Aorta (tissue), 5 donors: ENCODE results near the gene ZNF343. TPM values are rescaled to one million over a fixed set of nuclear protein-coding genes. Genes with fewer than 3 reads are reported as not detected.
"Not testable (repeated sequence)": the region's sequence is repeated elsewhere in the genome, so short reads cannot be mapped to it uniquely, and the experiment has no call there.

Experiments
- ATAC-seq: fragments of 200-7000 bp; cut with Tn5 transposase; one replicate; pipeline ENCODE4 v1.9.1; 2022; ENCODE audit warnings: moderate library complexity; ENCODE audit not compliant: low FRiP score
- DNase-seq, 2 donors: peaks; one replicate each; pipeline ENCODE4 v3.0.0-alpha.2; 2020
- H3K27ac ChIP-seq, 2 donors: one replicate each; pipeline ENCODE4 v1.5.1; 2013; ENCODE audit warnings: low read length in 2 of 2, mild to moderate bottlenecking in 2 of 2, moderate library complexity in 2 of 2, control low read depth in 1 of 2, inconsistent platforms in 1 of 2, low read depth in 1 of 2
- H3K27me3 ChIP-seq, 2 donors: one replicate each; pipeline ENCODE4 v1.6.1; 2013; ENCODE audit warnings: control low read depth in 1 of 2, low read length in 1 of 2, mild to moderate bottlenecking in 1 of 2, moderate library complexity in 1 of 2; ENCODE audit not compliant: insufficient read depth in 2 of 2, control insufficient read depth in 1 of 2
- H3K36me3 ChIP-seq, 2 donors: one replicate each; pipeline ENCODE4 v1.6.1; 2013; ENCODE audit warnings: control low read depth in 1 of 2, low read length in 1 of 2, mild to moderate bottlenecking in 1 of 2; ENCODE audit not compliant: insufficient read depth in 2 of 2, control insufficient read depth in 1 of 2
- H3K4me1 ChIP-seq, 2 donors: one replicate each; pipeline ENCODE4 v1.6.1; 2013; ENCODE audit warnings: low read length in 2 of 2, control low read depth in 1 of 2, mild to moderate bottlenecking in 1 of 2, moderate library complexity in 1 of 2; ENCODE audit not compliant: insufficient read depth in 2 of 2, control insufficient read depth in 1 of 2
- H3K4me3 ChIP-seq, 2 donors: one replicate each; pipeline ENCODE4 v1.5.1; 2013; ENCODE audit warnings: low read length in 2 of 2, control low read depth in 1 of 2, mild to moderate bottlenecking in 1 of 2
- H3K9me3 ChIP-seq: one replicate; pipeline ENCODE4 v1.6.1; 2013; ENCODE audit warnings: mild to moderate bottlenecking, low read length; ENCODE audit not compliant: control insufficient read depth
- WGBS, 2 donors: extraction: QIAGEN DNeasy Blood & Tissue Kit; methylation state at CpG; one replicate each; pipeline ENCODE4 v1.1.7; 2013; 5-methylcytosine and 5-hydroxymethylcytosine counted together
- intact Hi-C, 2 donors: fragments of 100-400 bp; cut with DNase I; formaldehyde crosslinking; loops; one replicate each; pipeline versions ENCODE4 v1.14.2 to v1.15.0; 2022
- polyA plus RNA-seq, 2 donors: library from polyadenylated mRNA; stranded (reverse); fragments of 200-250 nt; gene quantifications; one replicate each; pipeline ENCODE4 v1.2.3, GENCODE V29; 2013
- total RNA-seq, 2 donors: library from RNA; stranded (reverse); fragmentation: NEBNext Ultra II Directional; extraction: Animal tissue kit (Norgen Biotek cat#: 25700); gene quantifications; one replicate each; pipeline ENCODE4 v1.2.1, GENCODE V29; 2021
- donor health status: healthy with polysubstance abuse.
- donor health status: Bipolar disorder and iron deficiency.
- donor health status: DM: no; HTN: no; CAD: no.
- donor health status: DM: no; HTN: no; CAD: no.
- donor health status: DM: yes; HTN: yes; CAD: no.

The ZNF343 gene
- total and polyA plus RNA-seq, 4 donors: 5.3 to 15.0 (median 11.8) TPM

DNA sequence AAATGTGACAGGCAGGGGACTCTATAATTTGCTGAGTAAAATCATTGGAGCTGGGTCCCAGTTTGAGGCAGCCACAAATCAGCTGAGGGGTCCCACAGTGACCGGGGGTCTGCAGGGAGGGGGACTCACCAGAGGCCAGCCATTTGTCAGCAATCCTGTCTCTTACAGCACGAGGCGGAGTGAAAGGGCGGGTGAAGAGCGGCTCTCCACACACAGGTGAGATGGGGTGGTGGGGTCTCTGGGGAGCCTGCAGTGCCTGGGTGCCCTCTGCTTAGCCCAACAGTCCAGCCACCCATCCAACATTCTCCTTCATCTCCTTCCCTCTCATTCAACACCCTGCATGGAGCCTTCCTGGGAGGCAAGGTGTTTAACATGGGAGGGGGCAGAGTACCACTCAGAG lies 28.4 kb upstream of the ZNF343 start:
- DNase-seq: no peak
- H3K27me3 ChIP-seq: no peaks in the 10 kb centered on the region
- intact Hi-C loops: no loop called here

GRCh38 chr20:2536560-2536986 lies 27.9 kb upstream of the ZNF343 start, which contains the start of gene TMC2:
Gene TMC2 (plus strand): TSS chr20:2536573. CDS start chr20:2536622, 49 bp downstream.
- whole genome bisulfite sequencing, 2 donors: 81 to 84% methylated on average over 13 of the region's 13 CpGs

More for the DNA sequence above, 28.4 kb upstream of the ZNF343 start:
- no peak overlapping the region for H3K4me3 ChIP-seq
- no peaks in the 10 kb centered on the region for H3K36me3 ChIP-seq
- no peak for ATAC-seq
- H3K27ac ChIP-seq: no peak overlapping the region
- WGBS, 2 donors: 74 to 82% methylated on average over 5 of the region's 5 CpGs
- no peaks in the 10 kb centered on the region for H3K4me1 ChIP-seq
- no peaks in the 10 kb centered on the region for H3K9me3 ChIP-seq

DNA sequence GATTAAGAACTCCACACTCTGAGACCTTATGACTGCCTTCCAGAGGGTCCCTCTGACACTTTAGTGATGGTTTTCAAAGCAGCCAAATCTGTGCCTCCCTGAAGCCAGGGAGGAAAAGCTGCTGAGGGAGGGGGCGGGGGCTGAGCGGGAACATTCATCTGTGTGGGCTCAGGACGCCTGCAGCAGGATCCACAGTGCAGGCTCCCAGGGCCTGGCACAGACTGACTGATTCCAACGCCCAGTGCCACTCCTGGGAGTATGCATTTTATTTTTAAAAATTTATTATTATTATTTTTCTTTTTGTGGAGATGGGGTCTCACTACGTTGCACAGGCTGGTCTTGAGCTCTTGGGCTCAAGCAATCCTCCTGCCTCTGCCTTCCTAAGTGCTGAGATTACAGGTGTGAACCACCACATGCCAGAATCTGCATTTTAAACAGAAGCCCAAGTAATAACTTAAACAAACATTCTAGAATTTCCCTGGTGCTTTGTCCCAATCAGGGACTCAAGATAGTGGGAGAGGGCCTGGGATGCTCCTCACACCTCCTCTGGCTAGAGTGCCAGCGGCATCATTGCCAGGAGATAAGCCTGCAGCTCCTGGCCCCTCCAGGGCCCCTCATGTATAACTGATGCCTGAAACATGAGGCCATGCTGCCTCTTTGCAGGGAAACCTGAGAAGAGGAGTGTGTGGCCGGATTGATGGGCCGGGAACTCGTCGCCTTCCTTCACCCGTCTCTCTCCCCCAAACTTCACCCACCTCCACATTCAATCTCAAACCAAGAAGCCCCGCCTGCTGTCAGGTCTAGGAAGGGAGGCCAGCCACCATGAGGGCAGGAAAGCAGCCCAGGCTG lies 27.2 kb upstream of the ZNF343 start:
- DNase-seq: no peak
- H3K36me3 ChIP-seq: no peaks in the 10 kb centered on the region
- no peak for ATAC-seq
- H3K27ac ChIP-seq: no peak overlapping the region
- H3K4me3 ChIP-seq: no peak overlapping the region
- WGBS, 2 donors: 58 to 65% methylated on average over 12 of the region's 12 CpGs
- intact Hi-C loops: no loop called here
- no peaks in the 10 kb centered on the region for H3K27me3 ChIP-seq
- no peaks in the 10 kb centered on the region for H3K9me3 ChIP-seq
- no peaks in the 10 kb centered on the region for H3K4me1 ChIP-seq

More at GRCh38 chr20:2536560-2536986, 27.9 kb upstream of the ZNF343 start, which contains the start of gene TMC2:
- no peaks in the 10 kb centered on the region for H3K9me3 ChIP-seq
- no peaks in the 10 kb centered on the region for H3K4me1 ChIP-seq
- intact Hi-C loops: no loop called here
- H3K4me3 ChIP-seq: no peak within 1 kb of the TSS
- H3K27ac ChIP-seq: no peak within 1 kb of the TSS
- DNase-seq (no peak), ATAC-seq (no peak)
- H3K36me3 ChIP-seq: no peaks in the 10 kb centered on the region
- H3K27me3 ChIP-seq: no peaks in the 10 kb centered on the region

DNA sequence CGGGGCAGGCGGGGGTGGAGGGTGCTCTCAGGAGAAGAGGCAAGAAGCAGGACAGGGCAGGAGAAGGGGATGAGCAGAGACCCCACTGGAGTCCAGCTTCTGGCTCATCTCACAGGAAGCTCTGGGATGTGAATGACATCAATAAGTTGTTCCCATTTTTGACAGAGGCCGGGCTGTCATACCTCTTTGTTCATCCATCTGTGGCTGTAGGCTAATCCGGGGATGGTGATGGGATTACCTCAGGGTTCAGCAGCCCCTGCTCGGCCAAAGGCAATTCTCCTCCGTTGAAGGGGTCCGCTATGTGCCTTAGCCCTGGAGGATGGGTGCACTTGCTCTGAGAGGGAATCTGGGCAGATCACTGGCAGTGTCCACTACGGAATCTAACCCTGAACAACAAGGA lies 24.4 kb upstream of the ZNF343 start:
- Histone ChIP-seq H3K9me3 (no peaks in the 10 kb centered on the region), H3K36me3 (no peaks in the 10 kb centered on the region), H3K27ac (no peak overlapping the region), H3K4me3 (no peak overlapping the region), H3K4me1 (no peaks in the 10 kb centered on the region), H3K27me3 (no peaks in the 10 kb centered on the region)
- intact Hi-C loops: no loop called here
- ATAC-seq (no peak), DNase-seq (no peak)
- WGBS, 2 donors: 91 to 92% methylated on average over 8 of the region's 8 CpGs

DNA sequence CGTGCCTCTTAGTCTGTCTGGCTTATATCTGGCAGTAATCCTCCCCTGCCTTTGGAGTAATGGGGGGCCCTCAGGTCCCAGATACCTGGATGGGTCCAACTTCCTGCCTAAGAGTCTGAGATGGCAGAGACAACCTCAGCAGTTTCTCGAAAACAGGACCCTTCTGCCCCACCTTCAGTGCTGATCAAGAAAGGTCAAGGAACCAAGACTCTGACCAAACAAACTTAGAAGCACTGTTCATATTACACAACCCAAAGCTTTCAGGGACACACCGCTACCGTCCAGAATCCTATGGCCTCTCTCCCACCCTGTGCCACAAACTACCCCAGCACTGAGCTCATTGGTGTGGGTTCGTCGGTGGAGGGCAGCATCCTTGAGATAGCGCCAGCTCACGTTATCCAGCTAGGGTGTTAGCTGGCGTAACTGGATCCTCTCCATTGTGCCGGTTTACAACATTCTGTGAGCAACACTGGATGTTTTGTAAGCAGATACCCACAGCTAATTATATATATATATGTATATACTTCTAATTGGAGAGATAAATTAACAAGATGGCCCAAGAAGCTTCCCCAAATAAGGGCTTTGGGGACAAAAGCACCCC lies 20.1 kb upstream of the ZNF343 start:
- Histone ChIP-seq H3K4me1 (no peaks in the 10 kb centered on the region), H3K27me3 (no peaks in the 10 kb centered on the region), H3K36me3 (no peaks in the 10 kb centered on the region), H3K9me3 (no peaks in the 10 kb centered on the region), H3K27ac (no peak overlapping the region), H3K4me3 (no peak overlapping the region)
- DNase-seq: no peak
- ATAC-seq: no peak
- intact Hi-C loops: loop anchor here (5.0 to 10.0 kb wide), 3 partner anchors 116 to 306 kb away; partner anchors contain the start of gene NOP56 (in 1 of the 2)
- 54 to 70% methylated on average over 10 of the region's 10 CpGs for WGBS, 2 donors

- ATAC-seq (no peak), DNase-seq (no peak)
- intact Hi-C loops: loop anchor here (5.0 to 10.0 kb wide), 3 partner anchors 117 to 307 kb away; partner anchors contain the start of gene NOP56 (in 1 of the 2)
- Histone ChIP-seq H3K4me1 (no peaks in the 10 kb centered on the region), H3K36me3 (no peaks in the 10 kb centered on the region), H3K4me3 (no peak overlapping the region), H3K27ac (no peak overlapping the region), H3K9me3 (no peaks in the 10 kb centered on the region), H3K27me3 (no peaks in the 10 kb centered on the region)
- 87 to 92% methylated on average over 6 of the region's 6 CpGs for WGBS, 2 donors
Measured at GRCh38 chr20:2527762-2528161, 19.0 kb upstream of the ZNF343 start.

GRCh38 chr20:2526218-2526583 lies 17.5 kb upstream of the ZNF343 start:
- H3K27ac ChIP-seq, H3K9me3 ChIP-seq, DNase-seq, H3K36me3 ChIP-seq, H3K4me1 ChIP-seq, H3K4me3 ChIP-seq, ATAC-seq, H3K27me3 ChIP-seq: not testable (repeated sequence)
- WGBS, 2 donors: 95 to 98% methylated on average over 5 of the region's 5 CpGs
- intact Hi-C loops: loop anchor here (5.0 to 10.0 kb wide), 3 partner anchors 119 to 309 kb away; partner anchors contain the start of gene NOP56 (in 1 of the 2)

DNA sequence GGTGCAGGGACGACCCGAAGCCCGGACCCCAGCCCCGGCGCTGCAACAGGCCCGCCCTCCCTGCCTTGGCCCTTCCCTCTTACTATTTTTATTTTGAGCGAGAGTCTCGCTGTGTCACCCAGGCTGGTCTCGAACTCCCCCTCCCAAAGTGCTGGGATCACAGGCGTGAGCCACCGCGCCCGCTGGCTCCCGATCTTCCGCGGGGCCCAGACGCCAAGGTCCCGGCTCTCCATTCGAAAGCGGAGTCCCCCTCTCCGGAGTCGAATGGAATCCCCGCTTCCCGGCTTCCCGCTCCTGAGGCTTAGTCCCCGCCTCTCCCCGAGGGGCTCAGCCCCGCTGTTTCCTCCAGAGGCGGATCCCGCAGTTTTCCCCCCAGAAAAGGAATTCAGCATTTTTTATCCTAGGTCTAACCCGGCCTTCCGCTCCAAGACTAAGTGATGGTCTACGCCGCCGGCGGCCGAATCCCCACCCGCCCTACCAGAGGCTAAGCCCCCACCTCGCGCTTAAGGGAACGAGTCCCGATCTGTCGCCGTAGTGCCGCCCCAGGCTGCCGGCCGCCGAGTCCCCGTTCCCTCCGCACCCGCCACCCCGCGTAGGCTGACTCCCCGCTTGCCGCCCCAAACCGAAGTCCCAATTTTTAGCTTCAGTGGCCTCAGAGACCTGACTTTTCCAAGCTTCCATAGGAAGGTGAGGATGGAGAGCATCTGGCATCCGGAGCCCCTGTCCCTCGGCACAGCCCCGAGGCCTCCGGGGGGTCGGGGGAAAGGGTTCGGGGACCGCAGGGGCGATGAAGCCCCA lies 16.2 kb upstream of the ZNF343 start:
- no peaks in the 10 kb centered on the region for H3K36me3 ChIP-seq
- no peaks in the 10 kb centered on the region for H3K9me3 ChIP-seq
- peak; percentile 80 for ATAC-seq
- intact Hi-C loops: loop anchor here (5.0 to 10.0 kb wide), 3 partner anchors 120 to 310 kb away; partner anchors contain the start of gene NOP56 (in 1 of the 2)
- H3K27me3 ChIP-seq: no peaks in the 10 kb centered on the region
- 0 to 1% methylated on average over 62 to 64 of the region's 64 CpGs for WGBS, 2 donors
- peak; percentile 72 to 85 for DNase-seq
- H3K4me3 ChIP-seq: peak overlapping the region; percentile 86 to 87
- H3K4me1 ChIP-seq: no peaks in the 10 kb centered on the region
- peak overlapping the region; percentile 23 to 96 for H3K27ac ChIP-seq
